NCI-H1436 treated with DMSO at 0.1 percent for 48 hours (cell line): ENCODE measurements around the gene SLCO4C1.
"Not testable (repeated sequence)": the region's sequence is repeated elsewhere in the genome, so short reads cannot be mapped to it uniquely, and the experiment has no call there.

ENCODE experiments used
- DNase-seq: peaks from one replicate; lab custom pipeline; 2025; lab: John Stamatoyannopoulos, UW

SLCO4C1 gene, protein sequence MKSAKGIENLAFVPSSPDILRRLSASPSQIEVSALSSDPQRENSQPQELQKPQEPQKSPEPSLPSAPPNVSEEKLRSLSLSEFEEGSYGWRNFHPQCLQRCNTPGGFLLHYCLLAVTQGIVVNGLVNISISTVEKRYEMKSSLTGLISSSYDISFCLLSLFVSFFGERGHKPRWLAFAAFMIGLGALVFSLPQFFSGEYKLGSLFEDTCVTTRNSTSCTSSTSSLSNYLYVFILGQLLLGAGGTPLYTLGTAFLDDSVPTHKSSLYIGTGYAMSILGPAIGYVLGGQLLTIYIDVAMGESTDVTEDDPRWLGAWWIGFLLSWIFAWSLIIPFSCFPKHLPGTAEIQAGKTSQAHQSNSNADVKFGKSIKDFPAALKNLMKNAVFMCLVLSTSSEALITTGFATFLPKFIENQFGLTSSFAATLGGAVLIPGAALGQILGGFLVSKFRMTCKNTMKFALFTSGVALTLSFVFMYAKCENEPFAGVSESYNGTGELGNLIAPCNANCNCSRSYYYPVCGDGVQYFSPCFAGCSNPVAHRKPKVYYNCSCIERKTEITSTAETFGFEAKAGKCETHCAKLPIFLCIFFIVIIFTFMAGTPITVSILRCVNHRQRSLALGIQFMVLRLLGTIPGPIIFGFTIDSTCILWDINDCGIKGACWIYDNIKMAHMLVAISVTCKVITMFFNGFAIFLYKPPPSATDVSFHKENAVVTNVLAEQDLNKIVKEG

DNA sequence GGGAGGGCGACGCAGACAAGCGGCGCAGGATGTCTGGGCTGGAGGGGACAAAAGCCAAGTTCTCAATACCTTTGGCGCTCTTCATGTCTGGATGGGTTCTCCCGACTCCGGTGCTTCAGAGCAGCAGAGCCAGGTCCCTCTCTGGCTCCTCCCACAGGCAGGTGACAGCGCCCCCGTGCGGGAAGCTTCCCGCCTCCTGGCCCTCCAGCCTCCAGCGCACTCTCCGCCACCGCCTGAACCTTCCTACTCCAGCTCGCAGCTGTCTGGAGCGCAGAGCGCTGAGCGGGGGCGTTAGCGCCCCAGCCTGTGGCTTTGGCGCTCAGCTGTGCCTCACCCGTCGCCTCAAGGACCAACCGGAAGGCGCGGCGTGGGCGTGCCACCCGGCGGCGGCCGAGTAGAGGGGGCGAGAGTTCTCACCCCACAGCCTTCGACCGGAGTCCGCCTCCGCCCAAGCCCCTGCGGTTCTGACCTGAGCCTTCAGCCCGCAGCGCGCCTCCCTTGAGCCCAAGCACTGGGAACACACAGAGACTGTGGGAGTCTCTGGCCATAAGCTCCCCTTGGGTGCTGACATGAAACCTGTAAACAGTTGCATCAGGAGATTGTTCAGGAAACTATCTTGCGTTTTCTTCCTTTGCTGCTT, at the start of gene SLCO4C1:
SLCO4C1 (minus strand) TSS at position 107 of the 640 bp plus-strand sequence; CDS start at position 85, 22 bp downstream.
- DNase-seq: peak; percentile 62

DNA sequence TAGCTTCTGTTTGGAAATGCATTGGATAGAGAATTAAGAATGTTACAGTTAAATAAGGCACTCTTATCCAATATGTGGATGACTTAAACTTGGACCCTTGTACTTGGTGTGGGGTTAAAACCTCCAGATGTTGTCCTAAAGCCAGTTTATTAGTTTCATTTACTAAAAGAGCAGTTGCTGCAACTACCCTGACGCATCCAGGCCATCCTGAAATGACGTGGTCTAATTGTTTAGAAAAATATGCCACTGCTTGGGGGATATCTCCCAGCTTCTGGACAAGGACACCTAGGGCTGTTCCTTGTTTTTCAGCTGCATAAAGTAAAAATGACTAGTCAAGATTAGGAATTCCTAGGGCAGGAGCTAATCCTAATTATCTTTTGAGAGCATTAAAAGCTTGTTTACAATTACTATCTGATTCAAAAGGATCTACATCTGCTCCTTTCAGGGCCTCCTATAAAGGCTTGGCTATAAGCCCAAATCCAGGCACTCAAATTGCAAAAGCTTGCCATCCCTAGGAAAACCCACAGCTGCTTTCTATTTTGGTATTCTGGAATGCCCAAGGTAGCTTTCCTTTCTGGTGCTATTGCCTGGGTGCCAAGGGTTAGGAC, 45.7 kb upstream of the SLCO4C1 start:
- no peak for DNase-seq

DNA sequence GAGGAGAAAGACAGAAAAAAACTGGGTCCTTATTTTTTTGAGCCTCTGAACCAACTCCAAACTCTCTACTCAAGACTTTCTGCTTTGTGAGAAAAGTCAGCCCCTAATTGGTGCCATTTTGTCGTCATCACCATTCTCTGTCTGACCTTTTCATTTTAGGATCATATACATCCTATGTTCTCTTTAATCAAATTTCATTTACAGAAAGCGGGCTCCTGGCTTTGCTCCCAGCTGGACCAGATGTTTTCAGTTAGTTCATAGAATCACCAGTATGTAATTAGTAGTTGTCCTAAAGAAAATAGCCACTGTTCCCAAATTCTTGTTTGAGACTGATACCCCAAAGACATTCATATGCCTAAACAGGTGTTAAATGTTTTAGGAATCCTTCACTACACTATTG, 28.6 kb upstream of the SLCO4C1 start:
- DNase-seq: no peak

DNA sequence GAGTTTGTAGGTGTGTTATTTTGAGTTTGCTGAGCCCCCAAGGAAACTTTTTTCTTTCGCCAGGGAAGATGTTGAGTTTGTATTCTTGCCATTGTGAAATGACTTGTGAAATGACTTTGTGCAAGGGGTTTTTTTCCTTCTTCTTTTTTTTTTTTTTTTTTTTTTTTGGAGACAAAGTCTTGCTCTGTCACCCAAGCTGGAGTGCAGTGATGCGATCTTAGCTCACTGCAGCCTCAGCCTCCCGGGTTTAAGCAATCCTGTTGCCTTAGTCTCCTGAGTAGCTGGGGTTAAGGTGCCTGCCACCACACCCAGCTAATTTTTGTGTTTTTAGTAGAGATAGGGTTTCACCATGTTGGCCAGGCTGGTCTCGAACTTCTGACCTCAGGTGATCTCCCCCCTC, 22.7 kb upstream of the SLCO4C1 start:
- not testable (repeated sequence) for DNase-seq

- no peak for DNase-seq
Measured at GRCh38 chr5:102314328-102314727, 18.2 kb upstream of the SLCO4C1 start.

DNA sequence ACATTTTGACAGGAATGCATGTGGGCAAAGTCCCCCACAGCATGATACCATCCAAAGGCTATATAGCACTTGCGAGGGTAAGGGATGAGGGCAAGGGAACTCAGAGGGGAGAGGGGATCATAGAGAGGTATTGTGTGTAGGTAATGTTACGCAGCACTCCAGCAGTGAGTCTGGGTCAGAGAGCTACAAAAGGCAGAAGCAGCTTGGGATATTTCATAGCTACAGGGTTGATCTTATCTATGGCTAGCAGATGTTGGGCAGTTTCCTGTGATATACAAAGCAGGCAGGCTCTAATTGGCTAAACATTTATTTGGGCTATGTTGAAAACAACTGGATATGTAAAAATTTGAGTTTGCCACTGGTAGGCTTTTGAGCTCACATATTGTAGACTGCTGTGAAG, 17.8 kb upstream of the SLCO4C1 start:
- DNase-seq: no peak

DNA sequence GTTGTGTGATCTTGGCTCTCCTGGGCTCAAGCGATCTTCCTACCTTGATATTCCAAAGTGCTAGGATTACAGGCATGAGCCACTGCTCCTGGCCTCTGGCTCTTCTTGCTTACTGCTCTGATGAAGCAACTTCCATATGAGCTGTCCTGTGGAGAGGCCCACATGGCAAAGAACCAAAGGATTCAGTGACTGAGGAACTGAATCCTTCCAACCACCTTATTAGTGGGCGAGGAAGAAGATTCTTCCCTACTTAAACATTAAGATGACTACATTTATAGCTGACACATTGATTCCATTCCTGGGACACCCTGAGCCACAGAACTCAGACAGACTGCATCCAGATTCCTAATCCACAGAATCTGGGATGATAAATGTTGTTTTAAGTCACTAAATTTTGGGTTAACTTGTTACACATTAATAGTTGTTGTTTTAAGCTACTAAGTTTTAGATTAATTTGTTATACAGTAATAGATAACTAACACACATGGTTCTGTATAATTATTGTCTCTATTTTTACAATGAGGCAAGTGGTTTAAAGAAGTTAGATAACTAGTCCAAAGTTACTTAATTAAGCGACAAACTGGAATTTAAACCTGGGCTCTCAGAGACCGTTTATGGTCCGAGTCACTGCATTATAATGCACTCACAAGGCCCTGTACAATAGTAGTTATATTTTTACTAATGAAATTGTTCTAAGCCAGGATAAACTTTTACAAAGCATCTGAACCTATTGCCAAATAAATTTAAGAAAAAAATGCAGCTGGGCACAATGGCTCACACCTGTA, 16.7 kb upstream of the SLCO4C1 start:
- DNase-seq: no peak

GRCh38 chr5:102309586-102309985, 13.5 kb upstream of the SLCO4C1 start:
- DNase-seq: no peak

DNA sequence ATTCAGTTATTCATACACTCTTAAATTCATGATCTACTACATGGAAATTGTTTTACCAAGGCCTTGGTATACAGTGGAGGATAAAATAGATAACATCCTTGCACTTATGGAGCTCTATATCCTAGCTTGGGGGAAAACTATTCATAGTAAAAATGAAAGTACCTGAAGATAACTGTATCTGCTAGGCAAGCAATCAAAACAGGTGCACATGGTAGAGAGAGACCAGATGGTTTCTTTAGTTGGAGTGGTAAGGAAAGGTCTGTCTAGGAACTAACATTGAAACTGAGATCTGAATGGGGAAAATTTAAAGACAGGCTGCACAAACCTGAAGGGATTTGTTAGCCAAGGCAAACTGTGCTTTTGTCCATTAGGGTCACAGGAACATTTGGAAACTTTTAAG, 11.1 kb upstream of the SLCO4C1 start:
- no peak for DNase-seq

- no peak for DNase-seq
Measured at GRCh38 chr5:102306121-102306520, 10.0 kb upstream of the SLCO4C1 start.

GRCh38 chr5:102295534-102296177, 428 bp downstream of the SLCO4C1 start:
- no peak for DNase-seq

- DNase-seq: no peak
Measured at GRCh38 chr5:102294886-102295395, 1.1 kb downstream of the SLCO4C1 start.

DNA sequence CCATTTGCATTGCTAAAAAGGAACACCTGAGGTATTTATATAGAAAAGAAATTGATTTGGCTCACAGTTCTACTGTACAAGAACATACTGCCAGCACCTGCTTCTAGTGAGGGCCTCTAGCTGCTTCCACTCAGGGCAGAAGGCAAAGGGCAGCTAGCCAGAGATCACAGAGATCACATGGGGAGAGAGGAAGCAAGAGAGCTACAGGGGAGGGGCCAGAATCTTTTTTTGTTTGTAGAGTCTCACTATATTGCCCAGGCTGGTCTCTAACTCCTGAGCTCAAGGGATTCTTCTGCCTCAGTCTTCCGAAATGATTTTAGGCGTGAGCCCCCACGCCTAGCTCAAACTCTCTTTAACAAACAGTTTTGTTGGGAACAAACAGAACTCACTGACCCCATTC, 6.1 kb downstream of the SLCO4C1 start:
- DNase-seq: no peak

GRCh38 chr5:102289251-102289899, 6.7 kb downstream of the SLCO4C1 start:
- DNase-seq: no peak

- DNase-seq: no peak
Measured at GRCh38 chr5:102288630-102289029, 7.5 kb downstream of the SLCO4C1 start.

DNA sequence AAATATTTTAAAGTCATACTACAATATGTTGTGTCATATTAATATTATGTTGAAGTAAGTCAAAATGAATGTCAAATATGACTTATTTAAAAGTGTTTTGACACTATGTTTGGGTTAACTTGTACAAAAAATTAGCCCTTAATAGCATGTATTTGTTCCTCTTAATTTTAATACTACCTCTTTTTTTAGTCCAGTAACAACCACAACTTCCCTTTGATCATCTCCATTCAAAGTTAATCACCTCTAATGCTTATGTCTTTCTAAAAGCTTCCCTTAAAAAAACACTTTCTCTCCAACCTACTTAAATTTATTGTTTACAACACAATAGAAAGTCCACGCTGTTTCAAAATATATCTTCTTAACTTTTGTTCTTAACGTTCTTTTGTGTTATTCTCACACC, 9.6 kb downstream of the SLCO4C1 start:
- DNase-seq: no peak

DNA sequence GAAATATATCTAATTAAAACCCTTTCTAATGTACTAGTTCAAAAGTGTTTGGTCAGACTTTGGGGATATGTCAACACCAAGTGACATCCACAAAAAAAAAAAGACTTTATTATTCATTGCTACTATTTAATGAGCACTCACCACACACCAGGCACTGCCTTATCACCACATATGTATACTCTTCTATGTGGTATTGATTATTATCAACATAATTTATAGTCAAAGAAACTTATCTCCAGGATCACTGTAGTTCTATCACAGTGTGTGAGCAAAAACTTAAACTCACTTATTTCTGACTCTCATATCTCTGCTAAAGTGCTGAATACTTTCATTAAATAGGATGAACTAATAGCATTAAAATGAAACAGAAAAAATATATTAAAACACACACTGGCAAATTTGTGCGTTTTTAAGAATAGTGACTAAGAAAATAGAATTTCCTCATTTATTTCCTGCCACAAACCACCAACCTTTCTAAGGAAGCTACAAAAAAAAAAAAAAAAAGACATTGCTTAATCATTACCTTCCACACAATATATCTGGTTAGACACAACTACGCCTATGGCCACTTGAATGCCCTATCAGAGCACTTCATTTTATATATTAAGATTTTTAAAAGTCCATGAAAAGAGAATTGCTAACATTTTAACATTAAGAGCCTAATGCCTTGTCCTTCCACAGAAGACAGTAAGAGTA, 12.8 kb downstream of the SLCO4C1 start:
- no peak for DNase-seq

DNA sequence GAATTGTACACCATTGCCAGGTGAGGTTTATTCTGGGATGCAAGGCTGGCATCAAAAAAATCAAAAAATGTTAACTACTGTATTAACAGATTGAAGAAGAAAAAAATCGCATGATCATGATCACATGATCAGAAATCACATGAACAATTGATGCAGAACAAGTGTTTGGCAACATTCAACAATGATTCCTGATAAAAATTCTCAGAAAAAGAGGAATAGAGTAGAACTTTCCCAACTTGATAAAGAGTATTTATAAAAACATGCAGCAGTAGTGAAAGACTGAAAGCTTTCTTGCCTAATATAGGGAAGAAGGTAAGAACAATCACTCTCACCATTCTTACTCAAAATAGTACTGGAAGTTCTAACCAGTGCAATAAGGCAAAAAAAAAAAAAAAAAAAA, 16.4 kb downstream of the SLCO4C1 start:
- DNase-seq: no peak

DNA sequence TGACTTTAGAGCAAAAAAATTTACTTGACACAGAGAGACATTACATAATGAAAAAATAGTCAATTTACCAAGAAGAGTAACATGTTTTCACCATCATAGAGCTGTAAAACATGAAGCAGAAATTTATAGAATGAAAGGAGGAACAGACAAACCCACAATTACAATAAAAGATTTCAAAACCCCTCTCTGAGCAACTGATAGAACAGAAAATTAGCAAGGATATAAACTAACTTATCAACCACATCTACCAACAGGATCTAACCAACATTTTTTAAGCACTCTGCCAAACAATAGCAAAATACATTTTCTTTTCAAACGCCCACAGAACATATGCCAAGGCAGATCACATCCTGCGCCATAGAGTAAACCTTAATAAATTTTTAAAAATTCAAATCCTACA, 17.9 kb downstream of the SLCO4C1 start:
- DNase-seq: no peak

- no peak for DNase-seq
Measured at GRCh38 chr5:102277144-102277543, 18.9 kb downstream of the SLCO4C1 start.
